HG03469 (cell line): ENCODE measurements around the gene CDH10.
A peak's percentile ranks its signal among the peaks of the same experiment; 100 is the strongest.

Experiments
- ATAC-seq: cut with Tn5 transposase; IDR thresholded peaks from one replicate; pipeline ENCODE4 v1.9.1; 2021; ENCODE audit warnings: mild to moderate bottlenecking, moderate library complexity, moderate number of reproducible peaks; ENCODE audit not compliant: unreplicated experiment

The CDH10 gene

DNA sequence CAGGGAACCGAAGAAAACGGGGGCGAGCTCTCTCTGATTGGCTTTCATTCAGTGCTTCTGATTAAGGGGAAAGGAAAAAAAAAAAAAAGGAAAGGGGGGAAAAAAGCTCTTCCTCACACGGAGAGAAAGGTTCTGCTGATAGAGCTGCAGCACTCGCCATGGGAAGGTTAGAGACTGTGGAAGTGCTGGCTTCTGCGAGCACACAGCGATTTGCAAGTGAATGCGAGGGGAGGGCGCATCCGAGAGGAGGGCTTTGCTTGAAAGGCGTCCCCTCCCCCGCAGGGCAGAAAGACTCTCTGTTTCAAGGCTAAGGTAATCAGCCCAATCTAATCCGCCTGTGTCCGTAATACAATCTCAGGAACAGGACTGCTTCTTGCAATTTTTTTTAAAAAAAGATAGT is at the start of gene CDH10:
CDH10 (minus strand) TSS at position 218 of the 400 bp plus-strand sequence. CDS start 51,488 bp downstream, outside the sequence.
- no peak for ATAC-seq

DNA sequence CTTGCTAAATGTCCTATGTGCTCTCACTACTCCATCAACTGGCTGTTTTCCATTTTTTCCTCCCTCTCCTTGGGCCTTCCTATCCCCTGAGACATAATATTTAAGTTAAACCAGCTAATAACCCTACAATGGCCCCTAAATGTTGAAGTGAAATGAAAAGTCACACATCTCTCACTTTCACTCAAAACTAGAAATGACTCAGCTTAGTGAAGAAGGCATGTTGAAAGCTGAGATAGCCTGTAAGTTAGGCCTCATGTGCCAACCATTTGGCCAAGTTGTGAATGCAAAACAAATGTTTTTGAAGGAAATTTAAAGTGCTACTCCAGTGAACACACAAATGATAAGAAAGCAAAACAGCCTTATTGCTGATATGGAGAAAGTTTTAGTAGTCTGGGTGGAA is 48.8 kb upstream of the CDH10 start:
- ATAC-seq: no peak

DNA sequence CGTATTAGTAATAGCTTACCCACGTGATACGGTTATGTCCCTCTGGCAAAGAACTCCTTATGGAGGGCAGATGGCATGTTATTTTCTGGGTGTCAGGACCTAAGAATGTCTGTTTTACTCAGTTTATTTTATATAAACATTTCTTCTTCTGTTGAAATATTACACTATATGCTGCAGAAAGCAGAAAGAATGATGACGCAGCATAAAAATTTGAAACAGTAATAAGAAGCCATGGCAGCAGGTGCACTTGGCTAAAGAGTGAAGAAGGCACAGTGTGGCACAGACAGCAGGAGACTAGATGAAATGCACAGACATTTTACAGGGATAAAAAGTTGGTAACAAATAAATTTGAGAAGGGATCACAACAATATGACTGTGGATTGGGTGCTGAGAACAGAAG is 46.3 kb upstream of the CDH10 start:
- no peak for ATAC-seq

DNA sequence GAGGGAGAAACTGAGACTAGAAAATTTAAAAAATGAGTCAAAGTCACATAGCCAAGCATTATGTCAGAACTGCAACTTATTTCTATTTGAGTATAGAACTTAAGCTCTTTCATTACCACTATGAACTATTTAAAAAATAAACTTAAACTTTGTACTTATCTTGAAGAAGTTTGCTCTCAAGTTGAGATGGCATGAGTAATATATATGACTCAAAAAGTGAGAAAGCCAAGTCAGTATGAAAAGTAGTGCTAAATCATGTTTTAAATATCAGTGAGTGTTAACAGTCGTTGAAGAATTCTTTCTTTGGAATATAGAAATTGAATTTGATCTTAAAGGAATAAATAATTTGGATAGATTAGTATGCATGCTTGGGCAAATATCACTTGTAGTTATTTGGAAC is 36.3 kb upstream of the CDH10 start:
- ATAC-seq: no peak

DNA sequence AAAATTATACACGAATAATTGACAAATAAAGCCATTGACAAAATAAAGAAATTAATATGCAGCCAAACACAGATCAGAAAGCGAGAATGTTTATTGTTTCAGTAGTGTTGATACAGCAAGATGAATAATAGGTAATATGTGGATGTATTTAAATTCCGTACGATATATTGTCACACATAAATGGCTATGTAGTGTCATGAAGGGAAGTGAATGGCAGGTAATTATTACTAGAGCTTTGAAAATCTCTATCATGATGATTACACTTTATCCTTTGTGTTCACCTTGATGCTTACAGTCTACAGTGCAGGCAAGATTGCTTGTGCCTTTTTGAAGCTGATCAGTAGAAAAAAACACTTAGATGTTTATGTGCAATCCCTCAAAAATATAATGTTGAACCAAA is 23.3 kb upstream of the CDH10 start:
- no peak for ATAC-seq

GRCh38 chr5:24649531-24649930 is 4.8 kb upstream of the CDH10 start:
- ATAC-seq: no peak

DNA sequence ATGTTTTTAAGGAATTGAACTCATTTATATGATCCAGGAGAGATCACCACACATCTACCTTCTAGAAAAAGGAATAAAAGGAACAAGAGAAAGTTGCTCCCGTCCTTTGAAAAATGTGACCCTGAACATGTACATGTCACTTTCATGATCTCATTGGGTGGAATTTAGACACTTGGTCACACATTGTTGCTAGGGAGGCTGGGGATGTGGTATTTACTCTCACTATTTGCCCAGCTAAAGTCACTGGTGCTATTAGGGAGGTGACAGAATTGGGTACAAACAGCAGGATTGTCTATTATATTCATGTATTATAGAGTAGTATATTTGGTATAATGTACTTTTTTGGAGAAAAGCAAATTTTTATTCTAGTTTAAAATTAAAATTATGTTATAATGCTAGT is 2.1 kb upstream of the CDH10 start:
- no peak for ATAC-seq

DNA sequence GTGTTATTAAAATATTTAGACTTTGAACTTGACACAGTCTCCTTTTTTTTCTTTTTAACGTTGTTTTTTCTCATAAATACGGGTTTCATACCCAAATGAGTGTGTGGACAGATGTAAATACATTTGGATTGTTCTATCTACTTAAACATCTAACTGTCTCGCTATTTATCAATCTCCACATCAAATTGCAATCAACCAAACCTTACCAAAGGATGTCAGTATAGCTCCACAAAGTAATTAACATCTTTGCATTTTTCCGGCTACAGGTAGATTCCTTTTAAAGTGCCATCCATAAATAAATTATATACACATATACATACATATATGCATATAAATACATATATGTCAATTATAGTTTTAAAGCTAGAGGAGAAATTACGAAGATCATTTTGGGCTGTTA is 705 bp upstream of the CDH10 start:
- ATAC-seq: no peak

DNA sequence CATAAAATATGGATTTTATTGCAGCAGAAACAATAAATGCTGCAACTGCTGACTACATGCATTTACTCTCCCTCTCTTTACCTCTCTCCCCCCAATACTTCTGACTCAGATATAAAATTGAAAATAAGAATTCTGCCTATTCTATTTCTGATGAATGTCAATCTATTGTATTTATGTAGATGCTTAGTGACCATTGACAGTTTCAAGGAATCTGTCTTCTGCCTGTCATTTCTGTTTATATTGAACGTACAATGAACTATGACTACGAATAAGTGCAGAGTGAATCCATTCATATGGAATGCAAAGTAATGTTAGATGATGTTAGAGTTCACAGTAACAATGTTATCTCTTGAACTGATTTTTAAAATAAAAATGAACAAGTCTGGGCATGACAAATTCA is 898 bp downstream of the CDH10 start:
- ATAC-seq: no peak

DNA sequence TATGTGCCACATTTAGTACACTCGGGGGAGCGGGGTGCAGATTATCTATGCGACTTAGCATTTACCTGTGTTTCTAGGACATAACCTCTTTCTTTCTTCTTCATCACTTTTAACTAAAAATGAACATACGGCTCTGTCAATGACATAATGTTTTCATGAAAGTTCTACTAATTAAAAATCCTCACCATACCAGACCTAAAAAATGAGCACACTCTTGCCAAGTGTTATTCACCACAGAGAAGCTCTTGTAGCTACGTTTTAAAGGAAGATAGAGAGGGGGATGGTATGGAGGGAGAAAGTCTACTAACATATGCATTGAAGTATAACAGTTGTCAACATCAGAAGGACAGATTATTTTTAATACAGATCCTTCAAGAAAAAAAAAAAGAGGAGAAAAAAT is 1.6 kb downstream of the CDH10 start:
- ATAC-seq: no peak

- ATAC-seq: peak; percentile 44
Observed at GRCh38 chr5:24642022-24642421, 2.8 kb downstream of the CDH10 start.

GRCh38 chr5:24635209-24635608 is 9.6 kb downstream of the CDH10 start:
- ATAC-seq: no peak

DNA sequence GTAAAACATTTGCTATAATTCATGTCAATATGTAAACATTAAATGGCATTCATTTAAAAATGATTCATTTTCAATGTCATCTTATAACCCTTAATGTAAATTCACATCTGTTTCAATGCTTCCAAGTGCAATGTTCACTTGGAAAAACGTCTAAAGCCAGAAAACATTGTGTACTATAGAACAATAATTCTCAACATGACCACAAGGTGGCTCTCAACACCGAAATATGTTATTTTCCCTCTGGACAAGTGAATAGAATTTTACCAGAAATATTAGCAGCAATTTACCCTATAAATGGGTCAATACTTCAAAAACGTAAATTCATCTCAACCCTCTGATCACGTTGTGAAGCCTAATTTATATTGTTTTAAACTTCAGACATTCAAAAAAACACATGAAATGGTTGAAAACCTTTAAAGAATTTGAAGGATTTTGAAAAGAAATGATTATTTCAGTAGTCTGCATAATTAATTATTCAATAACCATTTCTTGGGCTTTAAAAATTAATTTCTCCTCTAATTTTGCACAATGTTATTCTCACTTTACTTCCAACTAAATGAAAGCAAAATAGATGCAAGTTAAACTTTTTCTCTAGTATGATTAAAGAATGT is 11.0 kb downstream of the CDH10 start:
- peak; percentile 76 for ATAC-seq

- ATAC-seq: no peak
Observed at GRCh38 chr5:24632353-24632752, 12.4 kb downstream of the CDH10 start.

- no peak for ATAC-seq
Observed at GRCh38 chr5:24630918-24631317, 13.9 kb downstream of the CDH10 start.

DNA sequence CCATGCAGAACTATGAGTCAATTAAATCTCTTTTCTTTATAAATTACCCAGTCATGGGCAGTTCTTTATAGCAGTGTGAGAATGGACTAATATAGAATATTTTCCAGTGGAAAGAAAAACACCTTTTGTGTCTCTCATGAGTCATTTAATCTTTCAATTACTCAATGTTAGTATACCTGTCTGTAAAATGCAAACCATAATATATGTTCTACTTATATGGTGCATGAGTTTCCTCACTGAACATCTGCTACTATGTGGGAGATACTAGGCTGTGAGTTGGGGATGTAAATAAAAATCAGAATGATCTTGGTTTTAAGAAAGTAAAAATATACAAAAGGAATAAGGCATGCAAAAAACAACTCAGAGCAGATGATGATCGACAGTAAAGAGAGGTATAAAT is 15.0 kb downstream of the CDH10 start:
- ATAC-seq: no peak

DNA sequence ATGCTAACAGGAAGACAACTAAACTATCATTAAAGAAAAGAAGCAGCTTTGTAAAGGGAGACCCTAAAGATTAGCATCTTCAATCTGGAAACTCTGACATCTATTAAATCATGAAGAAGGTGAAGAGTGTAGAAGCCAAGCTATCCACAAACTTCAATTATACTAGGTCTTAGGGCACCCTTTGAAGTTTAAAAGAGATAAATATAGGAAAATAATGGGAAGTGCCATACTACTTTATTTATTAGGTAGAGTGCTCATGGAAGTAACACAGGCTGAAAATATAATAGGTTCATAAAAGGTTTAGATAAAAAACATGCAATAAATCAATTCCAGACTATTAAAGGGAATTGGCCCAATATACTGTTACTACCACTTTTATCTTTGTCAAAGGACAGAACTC is 19.9 kb downstream of the CDH10 start:
- ATAC-seq: no peak

- no peak for ATAC-seq
Observed at GRCh38 chr5:24623624-24624023, 21.2 kb downstream of the CDH10 start.

- no peak for ATAC-seq
Observed at GRCh38 chr5:24623031-24623430, 21.7 kb downstream of the CDH10 start.

- ATAC-seq: no peak
Observed at GRCh38 chr5:24621792-24622191, 23.0 kb downstream of the CDH10 start.

- no peak for ATAC-seq
Observed at GRCh38 chr5:24616566-24616965, 28.2 kb downstream of the CDH10 start.

GRCh38 chr5:24615159-24615558 is 29.6 kb downstream of the CDH10 start:
- ATAC-seq: no peak

DNA sequence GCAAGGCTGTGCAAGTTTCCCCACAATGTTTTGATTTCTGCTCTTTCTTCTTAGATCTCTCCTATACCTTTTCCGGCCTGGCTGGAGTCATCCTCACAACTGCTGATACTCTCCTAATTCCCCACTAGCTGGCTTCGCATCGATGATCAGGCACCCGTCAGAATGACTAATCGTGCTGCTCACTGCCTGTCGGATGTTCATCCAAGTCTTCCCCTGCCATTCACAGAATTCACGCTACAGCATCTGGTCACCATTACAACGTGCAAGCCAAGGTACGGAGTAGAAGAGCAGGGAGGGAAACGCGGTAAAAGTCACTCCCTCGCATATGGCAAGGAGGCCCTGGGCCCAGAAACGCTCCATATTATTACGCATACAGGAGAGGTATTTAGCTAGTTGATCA is 35.1 kb downstream of the CDH10 start:
- ATAC-seq: no peak
